Measurements from ENCODE around the gene CHKB. TPM values are rescaled to one million over a fixed set of nuclear protein-coding genes. Genes with fewer than 3 reads are reported as not detected.
A peak's percentile ranks its signal among the peaks of the same experiment; 100 is the strongest.

The CHKB gene
- total RNA-seq, 5 donors from 2014 or later (not counting 1 experiment from before 2014, with no cell fraction given): 151 to 209 (median 203) TPM

DNA sequence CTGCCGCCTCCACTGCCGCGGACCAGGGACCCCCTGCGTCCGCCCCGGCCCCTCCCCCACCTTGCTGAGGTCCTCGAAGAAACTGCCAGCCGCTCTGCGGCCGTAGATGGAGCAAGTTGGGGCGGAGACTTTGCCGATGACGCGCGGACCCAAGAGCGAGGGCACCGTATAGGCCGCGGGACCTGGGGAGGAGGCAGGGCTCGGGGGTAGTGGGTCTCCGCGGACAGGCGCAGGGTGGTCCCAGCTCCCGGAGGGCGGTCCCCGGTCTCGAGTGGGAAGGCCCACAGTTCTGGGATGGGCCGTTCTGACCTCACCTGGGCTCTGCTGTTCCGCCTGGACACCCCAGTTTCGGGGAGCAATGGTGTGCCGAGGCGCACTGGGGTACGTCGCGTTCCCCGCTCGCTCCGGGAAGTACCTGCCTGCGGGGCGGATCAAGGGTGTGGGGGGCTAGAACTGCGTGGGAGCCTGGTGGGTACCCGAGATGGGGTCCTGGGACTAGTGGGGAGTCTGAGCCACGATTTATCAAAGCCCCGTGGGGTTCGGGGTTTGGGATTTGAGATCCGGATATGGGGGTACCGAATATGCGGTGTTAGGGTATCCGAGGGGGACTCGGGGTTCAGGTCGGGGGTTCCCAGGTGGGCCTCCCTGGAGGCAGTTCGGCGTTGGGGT is 51.6 kb downstream of the CHKB start:
- Mint-ChIP-seq H3K9me3 (no peaks in the 10 kb centered on the region), H3K36me3 (no peaks in the 10 kb centered on the region), H3K27ac (peak overlapping the region; percentile 95), H3K27me3 (no peaks in the 10 kb centered on the region), H3K4me1 (peaks cover 38 to 50% (median 48%) of the 10 kb centered on the region in 3 donors), H3K4me3 (peak overlapping the region; percentile 84 to 89 (median 86))
- peak overlapping the region; percentile 97 for H3K27ac ChIP-seq (ENCODE audit: low read length)
- peaks cover 0 to 4% of the 10 kb centered on the region in 2 experiments for H3K27me3 ChIP-seq (replicated peaks in 1 of 2; ENCODE audit: control insufficient read depth in 2 of 2, extremely low read depth in 1 of 2, insufficient read depth in 2 of 2, low read length in 1 of 2)
- under 1% methylated on average over 44 of the region's 53 CpGs for WGBS (ENCODE audit: insufficient coverage)
- H3K4me1 ChIP-seq (ENCODE audit: control insufficient read depth in 1 of 2, extremely low read depth in 1 of 2, insufficient read depth in 2 of 2, low read length in 2 of 2): peaks cover 12 to 57% of the 10 kb centered on the region in 2 experiments
- no peaks in the 10 kb centered on the region for H3K9me3 ChIP-seq
- CTCF ChIA-PET: no interaction called here
- POLR2A ChIA-PET: no interaction called here
- ATAC-seq (replicated peaks in 1 of 4): peak; percentile 35 to 45 (median 39)
- peak overlapping the region; percentile 39 to 91 for H3K4me3 ChIP-seq (ENCODE audit: control insufficient read depth in 1 of 2, extremely low read depth in 1 of 2, low read length in 1 of 2)
- DNase-seq: peak in 34 of 35 experiments; percentile 49 to 84 (median 70)
- H3K36me3 ChIP-seq (ENCODE audit: control insufficient read depth in 2 of 2, extremely low read depth in 1 of 2, insufficient read depth in 1 of 2, low read length in 1 of 2): no peaks in the 10 kb centered on the region

GRCh38 chr22:50530580-50530876 is 52.1 kb downstream of the CHKB start:
- Histone ChIP-seq H3K27me3 (replicated peaks in 1 of 2; ENCODE audit: control insufficient read depth in 2 of 2, extremely low read depth in 1 of 2, insufficient read depth in 2 of 2, low read length in 1 of 2) (peaks cover 0 to 4% of the 10 kb centered on the region in 2 experiments), H3K4me3 (ENCODE audit: control insufficient read depth in 1 of 2, extremely low read depth in 1 of 2, low read length in 1 of 2) (peak overlapping the region; percentile 8 to 91), H3K27ac (ENCODE audit: low read length) (peak overlapping the region; percentile 97), H3K4me1 (ENCODE audit: control insufficient read depth in 1 of 2, extremely low read depth in 1 of 2, insufficient read depth in 2 of 2, low read length in 2 of 2) (peaks cover 12 to 57% of the 10 kb centered on the region in 2 experiments), H3K36me3 (ENCODE audit: control insufficient read depth in 2 of 2, extremely low read depth in 1 of 2, insufficient read depth in 1 of 2, low read length in 1 of 2) (no peaks in the 10 kb centered on the region), H3K9me3 (no peaks in the 10 kb centered on the region)
- Mint-ChIP-seq H3K9me3 (no peaks in the 10 kb centered on the region), H3K27me3 (no peaks in the 10 kb centered on the region), H3K4me1 (peaks cover 38 to 50% (median 48%) of the 10 kb centered on the region in 3 donors), H3K4me3 (peak overlapping the region; percentile 84 to 89 (median 86)), H3K27ac (peak overlapping the region; percentile 76 to 88), H3K36me3 (no peaks in the 10 kb centered on the region)
- ChIA-PET CTCF (no interaction called here), POLR2A (no interaction called here)
- DNase-seq (peak in 1 of 35 experiments; percentile 19), ATAC-seq (replicated peaks in 1 of 4) (no peak)
- WGBS (ENCODE audit: insufficient coverage): under 1% methylated on average over 19 of the region's 21 CpGs

DNA sequence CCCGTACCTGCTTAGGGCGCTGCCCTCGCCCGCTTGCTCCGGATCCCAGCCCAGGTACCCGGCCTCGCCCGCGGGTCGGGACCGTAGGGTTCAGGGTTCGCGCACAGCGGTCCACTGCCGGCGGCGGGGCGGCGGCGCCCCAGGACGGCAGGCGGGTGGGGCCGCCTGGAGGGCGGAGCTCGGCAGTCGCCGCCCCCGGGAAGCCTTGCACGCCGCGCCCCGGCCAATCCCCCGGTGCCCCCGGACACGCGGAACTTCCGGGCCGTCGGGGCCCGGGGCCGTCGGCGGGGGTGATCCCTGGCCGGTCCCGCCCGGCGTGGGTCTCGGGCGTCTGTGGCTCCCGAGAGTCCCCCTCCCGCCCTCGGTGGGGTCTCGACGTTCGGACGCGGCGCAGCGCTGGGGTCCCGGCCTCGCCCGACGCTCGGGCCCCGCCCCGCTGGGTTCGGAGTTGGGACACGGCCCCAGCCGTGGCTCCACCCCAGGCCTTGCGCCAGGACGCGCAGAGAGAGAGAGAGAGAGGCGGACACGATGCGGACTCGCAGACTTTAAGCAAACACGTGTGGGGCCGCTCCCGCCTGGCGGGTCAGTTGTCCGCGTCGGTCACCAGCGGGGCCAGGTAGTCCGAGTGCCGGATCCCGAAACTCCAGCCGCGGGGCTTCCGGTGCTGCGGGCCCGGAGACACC is 52.6 kb downstream of the CHKB start, which contains the start of gene TYMP:
Gene TYMP, minus strand, starts transcription at position 116 of the 683 bp plus-strand sequence. CDS start 303 bp downstream, outside the sequence.
- no peaks in the 10 kb centered on the region for H3K9me3 ChIP-seq
- WGBS (ENCODE audit: insufficient coverage): under 1% methylated on average over 90 of the region's 92 CpGs
- Mint-ChIP-seq H3K9me3 (no peaks in the 10 kb centered on the region), H3K36me3 (no peaks in the 10 kb centered on the region), H3K27me3 (no peaks in the 10 kb centered on the region), H3K4me1 (peaks cover 38 to 50% (median 48%) of the 10 kb centered on the region in 3 donors), H3K4me3 (peak within 1 kb of the TSS; percentile 84 to 89 (median 87)), H3K27ac (peak within 1 kb of the TSS; percentile 95)
- peak within 1 kb of the TSS; percentile 47 to 91 for H3K4me3 ChIP-seq (ENCODE audit: control insufficient read depth in 1 of 2, extremely low read depth in 1 of 2, low read length in 1 of 2)
- peaks cover 0 to 4% of the 10 kb centered on the region in 2 experiments for H3K27me3 ChIP-seq (replicated peaks in 1 of 2; ENCODE audit: control insufficient read depth in 2 of 2, extremely low read depth in 1 of 2, insufficient read depth in 2 of 2, low read length in 1 of 2)
- H3K36me3 ChIP-seq (ENCODE audit: control insufficient read depth in 2 of 2, extremely low read depth in 1 of 2, insufficient read depth in 1 of 2, low read length in 1 of 2): no peaks in the 10 kb centered on the region
- DNase-seq (peak in 15 of 35 experiments; percentile 30 to 74 (median 48)), ATAC-seq (replicated peaks in 1 of 4) (peak in 3 of 4 experiments; percentile 6 to 8 (median 6))
- CTCF ChIA-PET: no interaction called here
- peaks cover 12 to 59% of the 10 kb centered on the region in 2 experiments for H3K4me1 ChIP-seq (ENCODE audit: control insufficient read depth in 1 of 2, extremely low read depth in 1 of 2, insufficient read depth in 2 of 2, low read length in 2 of 2)
- peak within 1 kb of the TSS; percentile 97 for H3K27ac ChIP-seq (ENCODE audit: low read length)
- POLR2A ChIA-PET: interaction anchor here in 1 of 2 donors (0.6 kb wide), 1 partner anchor 9 kb away, joined by 4 read pairs; no protein-coding TSS in a partner anchor

- WGBS (ENCODE audit: insufficient coverage): 26% methylated on average over 50 of the region's 50 CpGs
- Histone ChIP-seq H3K4me3 (ENCODE audit: control insufficient read depth in 1 of 2, extremely low read depth in 1 of 2, low read length in 1 of 2) (peak overlapping the region; percentile 47), H3K4me1 (ENCODE audit: control insufficient read depth in 1 of 2, extremely low read depth in 1 of 2, insufficient read depth in 2 of 2, low read length in 2 of 2) (peaks cover 15 to 64% of the 10 kb centered on the region in 2 experiments), H3K36me3 (ENCODE audit: control insufficient read depth in 2 of 2, extremely low read depth in 1 of 2, insufficient read depth in 1 of 2, low read length in 1 of 2) (no peaks in the 10 kb centered on the region), H3K27me3 (replicated peaks in 1 of 2; ENCODE audit: control insufficient read depth in 2 of 2, extremely low read depth in 1 of 2, insufficient read depth in 2 of 2, low read length in 1 of 2) (peaks cover 0 to 4% of the 10 kb centered on the region in 2 experiments), H3K27ac (ENCODE audit: low read length) (peak overlapping the region; percentile 78), H3K9me3 (no peaks in the 10 kb centered on the region)
- H3K36me3 Mint-ChIP-seq: peaks cover 2% of the 10 kb centered on the region
- no peaks in the 10 kb centered on the region for H3K27me3 Mint-ChIP-seq
- DNase-seq: no peak
- H3K27ac Mint-ChIP-seq: peak overlapping the region; percentile 66
- CTCF ChIA-PET: no interaction called here
- no peaks in the 10 kb centered on the region for H3K9me3 Mint-ChIP-seq
- POLR2A ChIA-PET: no interaction called here
- H3K4me1 Mint-ChIP-seq: peaks cover 40 to 53% (median 50%) of the 10 kb centered on the region in 3 donors
- no peak for ATAC-seq (replicated peaks in 1 of 4)
- H3K4me3 Mint-ChIP-seq: peak overlapping the region; percentile 41 to 87 (median 68)
Observed at GRCh38 chr22:50529416-50529896, 53.2 kb downstream of the CHKB start.

Other genes starting within 250 kb of the CHKB start
- 100 to 1,000 TPM in 1 of 5 donors, 10 to 100 TPM in 4; 71.2 to 105 (median 96.8) TPM for gene PPP6R2, start 239.5 kb downstream of the CHKB start, total RNA-seq
- 100 to 1,000 TPM; 193 to 318 (median 308) TPM for gene SBF1, start 107.8 kb downstream of the CHKB start, total RNA-seq
- gene ADM2, start 101.3 kb downstream of the CHKB start, total RNA-seq: 10 to 100 TPM in 3 of 5 donors, 1 to 10 TPM in 2; 1.5 to 11.3 (median 10.7) TPM
- gene MIOX, start 96.0 kb downstream of the CHKB start, total RNA-seq: under 1 TPM in 4 of 5 donors, not detected in 1; 0.36 to 0.70 (median 0.54) TPM
- gene LMF2, start 75.1 kb downstream of the CHKB start, total RNA-seq: 100 to 1,000 TPM in 4 of 5 donors, 10 to 100 TPM in 1; 90.5 to 188 (median 185) TPM
- gene NCAPH2, start 74.6 kb downstream of the CHKB start, total RNA-seq: 100 to 1,000 TPM in 2 of 5 donors, 10 to 100 TPM in 3; 80.1 to 110 (median 94.6) TPM
- 1 to 10 TPM; 3.3 to 5.6 (median 4.0) TPM for gene SCO2, start 57.3 kb downstream of the CHKB start, total RNA-seq
- 10 to 100 TPM; 11.6 to 29.1 (median 14.9) TPM for gene TYMP, start 52.8 kb downstream of the CHKB start, total RNA-seq
- gene KLHDC7B, start 37.0 kb downstream of the CHKB start, total RNA-seq: 1 to 10 TPM; 3.7 to 6.7 (median 5.4) TPM
- gene SYCE3, start 19.9 kb downstream of the CHKB start, total RNA-seq: not detected
- 100 to 1,000 TPM in 1 of 5 donors, 10 to 100 TPM in 4; 61.9 to 113 (median 94.5) TPM for gene CPT1B, start 4.4 kb downstream of the CHKB start, total RNA-seq
- gene MAPK8IP2, start 17.9 kb upstream of the CHKB start, total RNA-seq: under 1 TPM; 0.13 to 0.55 (median 0.39) TPM
- gene ARSA, start 45.3 kb upstream of the CHKB start, total RNA-seq: 100 to 1,000 TPM in 1 of 5 donors, 10 to 100 TPM in 4; 68.3 to 105 (median 90.6) TPM
- gene SHANK3, start 90.0 kb upstream of the CHKB start, total RNA-seq: under 1 TPM; 0.22 to 0.47 (median 0.28) TPM
- gene ACR, start 155.4 kb upstream of the CHKB start, total RNA-seq: not detected
- gene RABL2B, start 200.8 kb upstream of the CHKB start, total RNA-seq: 10 to 100 TPM; 60.3 to 70.9 (median 64.4) TPM

All from T-cell (primary cell).